ENCODE results near the gene DTNB. TPM values are rescaled to one million over a fixed set of nuclear protein-coding genes. Genes with fewer than 3 reads are reported as not detected.

The DTNB gene
- total RNA-seq, 1 donor from 2014 or later = 8.5 TPM

GRCh38 chr2:25618676-25619075, 54.7 kb downstream of the DTNB start:
- TF ChIP-seq CTCF (IDR thresholded peaks at IDR 0.05) = no peak
- Mint-ChIP-seq H3K4me1 (ENCODE audit: low read depth) (peaks cover 51% of the 10 kb centered on the region), H3K9me3 (ENCODE audit: low read depth) (no peaks in the 10 kb centered on the region), H3K4me3 (ENCODE audit: unreplicated experiment) (peak overlapping the region; percentile 41), H3K27ac (ENCODE audit: unreplicated experiment) (peak overlapping the region; percentile 95), H3K36me3 (ENCODE audit: low read depth) (peaks cover 2% of the 10 kb centered on the region), H3K27me3 (ENCODE audit: low read depth) (no peaks in the 10 kb centered on the region)
- DNase-seq (ENCODE audit: low spot score) = no peak

- H3K4me1 Mint-ChIP-seq (ENCODE audit: low read depth) = peaks cover 51% of the 10 kb centered on the region
- DNase-seq (ENCODE audit: low spot score) = no peak
- no peaks in the 10 kb centered on the region for H3K27me3 Mint-ChIP-seq (ENCODE audit: low read depth)
- H3K9me3 Mint-ChIP-seq (ENCODE audit: low read depth) = no peaks in the 10 kb centered on the region
- peaks cover 2% of the 10 kb centered on the region for H3K36me3 Mint-ChIP-seq (ENCODE audit: low read depth)
- TF ChIP-seq CTCF (IDR thresholded peaks at IDR 0.05) = no peak
- H3K4me3 Mint-ChIP-seq (ENCODE audit: unreplicated experiment) = peak overlapping the region; percentile 41
- H3K27ac Mint-ChIP-seq (ENCODE audit: unreplicated experiment) = peak overlapping the region; percentile 95
These were observed 55.3 kb downstream of the DTNB start for GRCh38 chr2:25617948-25618646.

GRCh38 chr2:25615920-25616319, 57.5 kb downstream of the DTNB start:
- Mint-ChIP-seq H3K4me3 (ENCODE audit: unreplicated experiment) (no peak overlapping the region), H3K27ac (ENCODE audit: unreplicated experiment) (no peak overlapping the region), H3K9me3 (ENCODE audit: low read depth) (no peaks in the 10 kb centered on the region), H3K4me1 (ENCODE audit: low read depth) (peaks cover 48% of the 10 kb centered on the region), H3K27me3 (ENCODE audit: low read depth) (no peaks in the 10 kb centered on the region), H3K36me3 (ENCODE audit: low read depth) (peaks cover 2% of the 10 kb centered on the region)
- no peak for TF ChIP-seq CTCF (IDR thresholded peaks at IDR 0.05)
- no peak for DNase-seq (ENCODE audit: low spot score)

- TF ChIP-seq CTCF (IDR thresholded peaks at IDR 0.05) = no peak
- H3K4me3 Mint-ChIP-seq (ENCODE audit: unreplicated experiment) = no peak overlapping the region
- H3K27ac Mint-ChIP-seq (ENCODE audit: unreplicated experiment) = no peak overlapping the region
- H3K9me3 Mint-ChIP-seq (ENCODE audit: low read depth) = no peaks in the 10 kb centered on the region
- DNase-seq (ENCODE audit: low spot score) = no peak
- H3K27me3 Mint-ChIP-seq (ENCODE audit: low read depth) = no peaks in the 10 kb centered on the region
- H3K36me3 Mint-ChIP-seq (ENCODE audit: low read depth) = peaks cover 2% of the 10 kb centered on the region
- peaks cover 43% of the 10 kb centered on the region for H3K4me1 Mint-ChIP-seq (ENCODE audit: low read depth)
These were observed 58.0 kb downstream of the DTNB start for GRCh38 chr2:25615386-25615785.

- Mint-ChIP-seq H3K9me3 (ENCODE audit: low read depth) (no peaks in the 10 kb centered on the region), H3K27ac (ENCODE audit: unreplicated experiment) (no peak overlapping the region), H3K27me3 (ENCODE audit: low read depth) (no peaks in the 10 kb centered on the region), H3K4me1 (ENCODE audit: low read depth) (peaks cover 36% of the 10 kb centered on the region), H3K36me3 (ENCODE audit: low read depth) (peaks cover 2% of the 10 kb centered on the region), H3K4me3 (ENCODE audit: unreplicated experiment) (no peak overlapping the region)
- DNase-seq (ENCODE audit: low spot score) = no peak
- no peak for TF ChIP-seq CTCF (IDR thresholded peaks at IDR 0.05)
These were observed 58.7 kb downstream of the DTNB start for GRCh38 chr2:25614711-25615110.
